Measurements from ENCODE around the gene PSMC3.

GRCh38 chr11:47398011-47398410 is 28.2 kb downstream of the PSMC3 start:
- TF ChIP-seq CTCF (IDR thresholded peaks at IDR 0.05) (no peak), POLR2A (IDR thresholded peaks at IDR 0.05) (no peak)

Measured in esophagus squamous epithelium (tissue), 4 donors.